CD8-positive, alpha-beta memory T cell (primary cell): ENCODE measurements around the gene ASTE1. TPM values are rescaled to one million over a fixed set of nuclear protein-coding genes. Genes with fewer than 3 reads are reported as not detected.

Source experiments
- CTCF ChIA-PET: fragments of 350-600 bp; sonication (Branson Sonifier 250); formaldehyde crosslinking; loops from one replicate; lab custom pipeline; 2021; ENCODE audit warnings: antibody characterized with exemption; lab: Charles Lee
- POLR2A ChIA-PET: fragments of 350-600 bp; sonication (Branson Sonifier 250); formaldehyde crosslinking; loops from one replicate; lab custom pipeline; 2021; ENCODE audit warnings: antibody characterized with exemption; lab: Charles Lee
- DNase-seq, 5 donors: peaks; one replicate each; pipeline versions ENCODE4 v3.0.0 to v3.0.0-alpha.2; 2020 to 2022; ENCODE audit warnings: mixed read lengths in 1 of 5
- H3K27ac ChIP-seq: one replicate; pipeline ENCODE4 v1.7.0; 2013; ENCODE audit warnings: low read depth, mild to moderate bottlenecking, low read length, moderate library complexity
- H3K27me3 ChIP-seq: 2 replicates; pipeline ENCODE4 v1.7.0; 2013; ENCODE audit warnings: low read length, mild to moderate bottlenecking; ENCODE audit not compliant: insufficient read depth, poor library complexity, severe bottlenecking
- H3K36me3 ChIP-seq: 2 replicates; pipeline ENCODE4 v1.7.0; 2013; ENCODE audit warnings: mild to moderate bottlenecking, low read length, moderate library complexity; ENCODE audit not compliant: insufficient read depth
- H3K4me1 ChIP-seq: 2 replicates; pipeline ENCODE4 v1.7.0; 2013; ENCODE audit warnings: mild to moderate bottlenecking, low read length, moderate library complexity; ENCODE audit not compliant: insufficient read depth
- H3K4me3 ChIP-seq: 2 replicates; pipeline ENCODE4 v1.7.0; 2013; ENCODE audit warnings: mild to moderate bottlenecking, low read length
- H3K9me3 ChIP-seq: 2 replicates; pipeline ENCODE4 v1.7.0; 2013; ENCODE audit warnings: mild to moderate bottlenecking, low read length
- H3K27ac Mint-ChIP-seq, 8 donors: one replicate each; pipeline ENCODE4 v1.8.0; 2020 to 2021; ENCODE audit warnings: mixed read lengths in 8 of 8, mild to moderate bottlenecking in 6 of 8, inconsistent platforms in 3 of 8, moderate library complexity in 3 of 8
- H3K27me3 Mint-ChIP-seq, 2 donors: one replicate each; pipeline ENCODE4 v1.8.0; 2020 to 2021; ENCODE audit warnings: mixed read lengths in 2 of 2, mild to moderate bottlenecking in 1 of 2, moderate library complexity in 1 of 2
- H3K36me3 Mint-ChIP-seq, 3 donors: one replicate each; pipeline ENCODE4 v1.8.0; 2020 to 2021; ENCODE audit warnings: mixed read lengths in 3 of 3, inconsistent platforms in 1 of 3, mild to moderate bottlenecking in 1 of 3
- H3K4me1 Mint-ChIP-seq, 3 donors: one replicate each; pipeline ENCODE4 v1.8.0; 2020 to 2021; ENCODE audit warnings: mixed read lengths in 3 of 3, inconsistent platforms in 1 of 3, mild to moderate bottlenecking in 1 of 3
- H3K4me3 Mint-ChIP-seq, 7 donors: one replicate each; pipeline ENCODE4 v1.8.0; 2020 to 2021; ENCODE audit warnings: mixed read lengths in 7 of 7, mild to moderate bottlenecking in 6 of 7, moderate library complexity in 4 of 7, inconsistent platforms in 2 of 7
- H3K9me3 Mint-ChIP-seq, 5 donors: one replicate each; pipeline ENCODE4 v1.8.0; 2020 to 2022; ENCODE audit warnings: mixed read lengths in 5 of 5, mild to moderate bottlenecking in 3 of 5, moderate library complexity in 2 of 5, inconsistent platforms in 1 of 5
- polyA plus RNA-seq: library from polyadenylated mRNA; unstranded; fragments of 300-500 nt; fragmentation: Illumina TruSeq; gene quantifications from one replicate; pipeline ENCODE4 v1.2.3, GENCODE V29; 2021
- total RNA-seq, 2 experiments: library from RNA; stranded (reverse); gene quantifications; one replicate each; pipeline ENCODE4 v1.2.3, GENCODE V29; 2021

The ASTE1 gene
- total and polyA plus RNA-seq, 3 experiments from 2014 or later = 11.9 to 24.0 (median 13.7) TPM

DNA sequence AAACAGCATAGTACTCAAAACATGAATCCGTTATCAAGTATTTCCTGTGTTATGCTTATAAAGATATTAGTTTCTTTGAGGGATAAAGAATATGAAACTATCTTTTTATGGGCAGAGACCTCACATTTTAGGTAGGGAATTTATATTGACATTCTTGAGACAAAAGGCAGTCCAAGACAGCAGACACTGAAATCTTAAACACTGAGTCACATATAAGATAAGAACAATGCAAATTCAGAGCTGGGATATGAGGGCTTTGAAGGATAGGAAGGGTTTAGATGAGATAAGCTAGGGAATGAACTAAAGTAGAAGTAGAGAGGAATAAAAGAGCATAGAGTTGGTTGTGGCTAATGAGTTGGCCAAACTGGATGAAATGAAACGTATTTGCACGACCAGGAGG is 58.4 kb downstream of the ASTE1 start:
- Mint-ChIP-seq H3K27ac (peak overlapping the region in 1 of 8 donors; percentile 86), H3K4me3 (no peak overlapping the region), H3K36me3 (peaks cover 43 to 80% (median 44%) of the 10 kb centered on the region in 3 donors), H3K4me1 (no peaks in the 10 kb centered on the region), H3K27me3 (no peaks in the 10 kb centered on the region), H3K9me3 (no peaks in the 10 kb centered on the region)
- Histone ChIP-seq H3K36me3 (peaks cover 21% of the 10 kb centered on the region), H3K27ac (no peak overlapping the region), H3K9me3 (no peaks in the 10 kb centered on the region), H3K4me3 (no peak overlapping the region), H3K4me1 (no peaks in the 10 kb centered on the region), H3K27me3 (no peaks in the 10 kb centered on the region)
- CTCF ChIA-PET = no interaction called here
- POLR2A ChIA-PET = no interaction called here
- DNase-seq = no peak

GRCh38 chr3:130967281-130967680 is 59.3 kb downstream of the ASTE1 start:
- no peaks in the 10 kb centered on the region for H3K9me3 Mint-ChIP-seq
- ChIA-PET CTCF (no interaction called here), POLR2A (no interaction called here)
- Histone ChIP-seq H3K9me3 (no peaks in the 10 kb centered on the region), H3K36me3 (peaks cover 21% of the 10 kb centered on the region), H3K4me3 (no peak overlapping the region), H3K27me3 (no peaks in the 10 kb centered on the region), H3K4me1 (no peaks in the 10 kb centered on the region), H3K27ac (no peak overlapping the region)
- H3K36me3 Mint-ChIP-seq = peaks cover 38 to 74% (median 42%) of the 10 kb centered on the region in 3 donors
- no peaks in the 10 kb centered on the region for H3K4me1 Mint-ChIP-seq
- no peaks in the 10 kb centered on the region for H3K27me3 Mint-ChIP-seq
- DNase-seq = no peak
- no peak overlapping the region for H3K4me3 Mint-ChIP-seq
- H3K27ac Mint-ChIP-seq = peak overlapping the region in 1 of 8 donors; percentile 13

DNA sequence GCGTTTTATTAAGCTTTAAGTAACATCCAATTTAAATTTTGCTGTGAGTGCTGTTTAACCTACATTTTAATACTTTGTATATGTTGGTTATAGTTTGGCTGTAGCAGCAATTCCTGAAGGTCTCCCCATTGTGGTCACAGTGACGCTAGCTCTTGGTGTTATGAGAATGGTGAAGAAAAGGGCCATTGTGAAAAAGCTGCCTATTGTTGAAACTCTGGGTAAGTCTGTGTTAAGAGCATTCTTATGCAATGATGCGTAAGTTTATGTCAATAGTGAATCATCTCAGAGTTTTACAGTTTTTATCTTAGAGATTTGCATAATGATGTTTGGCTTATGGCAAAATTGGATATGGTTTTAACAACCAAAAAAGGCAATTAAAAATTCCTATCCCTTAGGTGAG is 62.7 kb downstream of the ASTE1 start:
- Mint-ChIP-seq H3K27me3 (no peaks in the 10 kb centered on the region), H3K27ac (no peak overlapping the region), H3K36me3 (peaks cover 41 to 69% (median 46%) of the 10 kb centered on the region in 3 donors), H3K4me1 (no peaks in the 10 kb centered on the region), H3K4me3 (no peak overlapping the region), H3K9me3 (no peaks in the 10 kb centered on the region)
- Histone ChIP-seq H3K4me1 (no peaks in the 10 kb centered on the region), H3K27me3 (no peaks in the 10 kb centered on the region), H3K4me3 (no peak overlapping the region), H3K36me3 (peaks cover 10% of the 10 kb centered on the region), H3K27ac (no peak overlapping the region), H3K9me3 (no peaks in the 10 kb centered on the region)
- POLR2A ChIA-PET = no interaction called here
- CTCF ChIA-PET = no interaction called here
- DNase-seq = no peak

Other genes with a start within 250 kb of the ASTE1 start
- 10 to 100 TPM; 68.4 to 71.7 TPM for gene ATP2C1, start 132.7 kb downstream of the ASTE1 start, total RNA-seq
- gene ATP2C1, start 132.7 kb downstream of the ASTE1 start, polyA plus RNA-seq = 15.0 TPM
- gene NEK11, start 52 bp upstream of the ASTE1 start, total RNA-seq = 1 to 10 TPM; 2.4 to 2.8 TPM
- 1.4 TPM for gene NEK11, start 52 bp upstream of the ASTE1 start, polyA plus RNA-seq